Measurements from ENCODE around the gene CLDN2.

DNA sequence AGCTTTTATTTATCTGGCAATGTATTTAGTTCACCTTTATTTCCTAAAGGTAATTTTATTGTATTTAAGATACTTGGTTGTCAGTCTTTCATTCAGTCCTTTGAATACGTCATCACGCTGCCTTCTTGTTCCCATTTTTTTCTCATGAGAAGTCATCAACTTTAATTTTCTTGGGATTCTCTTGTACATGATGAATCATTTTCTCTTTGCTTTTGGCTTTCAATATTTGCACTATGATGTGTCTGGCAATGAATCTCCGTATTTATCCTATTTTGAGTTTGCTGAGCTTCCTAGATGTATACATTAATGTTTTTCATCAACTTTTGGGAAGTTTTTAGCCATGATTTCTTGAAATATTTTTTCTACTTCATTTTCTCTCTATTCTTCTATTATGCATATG lies 28.4 kb downstream of the CLDN2 start:
- TF ChIP-seq RFX5 (IDR thresholded peaks at IDR 0.05; ENCODE audit: low read depth, low read length) (no peak), LARP7 (IDR thresholded peaks at IDR 0.05) (no peak), RAD51 (IDR thresholded peaks at IDR 0.05) (no peak), JUND (IDR thresholded peaks at IDR 0.05; ENCODE audit: low read depth, low read length) (no peak), YY1 (IDR thresholded peaks at IDR 0.05; ENCODE audit: low read depth, low read length) (no peak), NR2C1 (IDR thresholded peaks at IDR 0.05) (no peak)
- TF ChIP-seq, protein P1, sequence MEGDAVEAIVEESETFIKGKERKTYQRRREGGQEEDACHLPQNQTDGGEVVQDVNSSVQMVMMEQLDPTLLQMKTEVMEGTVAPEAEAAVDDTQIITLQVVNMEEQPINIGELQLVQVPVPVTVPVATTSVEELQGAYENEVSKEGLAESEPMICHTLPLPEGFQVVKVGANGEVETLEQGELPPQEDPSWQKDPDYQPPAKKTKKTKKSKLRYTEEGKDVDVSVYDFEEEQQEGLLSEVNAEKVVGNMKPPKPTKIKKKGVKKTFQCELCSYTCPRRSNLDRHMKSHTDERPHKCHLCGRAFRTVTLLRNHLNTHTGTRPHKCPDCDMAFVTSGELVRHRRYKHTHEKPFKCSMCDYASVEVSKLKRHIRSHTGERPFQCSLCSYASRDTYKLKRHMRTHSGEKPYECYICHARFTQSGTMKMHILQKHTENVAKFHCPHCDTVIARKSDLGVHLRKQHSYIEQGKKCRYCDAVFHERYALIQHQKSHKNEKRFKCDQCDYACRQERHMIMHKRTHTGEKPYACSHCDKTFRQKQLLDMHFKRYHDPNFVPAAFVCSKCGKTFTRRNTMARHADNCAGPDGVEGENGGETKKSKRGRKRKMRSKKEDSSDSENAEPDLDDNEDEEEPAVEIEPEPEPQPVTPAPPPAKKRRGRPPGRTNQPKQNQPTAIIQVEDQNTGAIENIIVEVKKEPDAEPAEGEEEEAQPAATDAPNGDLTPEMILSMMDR (IDR thresholded peaks at IDR 0.05 in 2 of 3, conservative IDR thresholded peaks at IDR 0.05 in 1 of 3; ENCODE audit: control insufficient read depth in 2 of 3, extremely low read depth in 1 of 3, insufficient read depth in 1 of 3, low read depth in 3 of 3, low read length in 3 of 3), result no peak
- TF ChIP-seq, protein P2, sequence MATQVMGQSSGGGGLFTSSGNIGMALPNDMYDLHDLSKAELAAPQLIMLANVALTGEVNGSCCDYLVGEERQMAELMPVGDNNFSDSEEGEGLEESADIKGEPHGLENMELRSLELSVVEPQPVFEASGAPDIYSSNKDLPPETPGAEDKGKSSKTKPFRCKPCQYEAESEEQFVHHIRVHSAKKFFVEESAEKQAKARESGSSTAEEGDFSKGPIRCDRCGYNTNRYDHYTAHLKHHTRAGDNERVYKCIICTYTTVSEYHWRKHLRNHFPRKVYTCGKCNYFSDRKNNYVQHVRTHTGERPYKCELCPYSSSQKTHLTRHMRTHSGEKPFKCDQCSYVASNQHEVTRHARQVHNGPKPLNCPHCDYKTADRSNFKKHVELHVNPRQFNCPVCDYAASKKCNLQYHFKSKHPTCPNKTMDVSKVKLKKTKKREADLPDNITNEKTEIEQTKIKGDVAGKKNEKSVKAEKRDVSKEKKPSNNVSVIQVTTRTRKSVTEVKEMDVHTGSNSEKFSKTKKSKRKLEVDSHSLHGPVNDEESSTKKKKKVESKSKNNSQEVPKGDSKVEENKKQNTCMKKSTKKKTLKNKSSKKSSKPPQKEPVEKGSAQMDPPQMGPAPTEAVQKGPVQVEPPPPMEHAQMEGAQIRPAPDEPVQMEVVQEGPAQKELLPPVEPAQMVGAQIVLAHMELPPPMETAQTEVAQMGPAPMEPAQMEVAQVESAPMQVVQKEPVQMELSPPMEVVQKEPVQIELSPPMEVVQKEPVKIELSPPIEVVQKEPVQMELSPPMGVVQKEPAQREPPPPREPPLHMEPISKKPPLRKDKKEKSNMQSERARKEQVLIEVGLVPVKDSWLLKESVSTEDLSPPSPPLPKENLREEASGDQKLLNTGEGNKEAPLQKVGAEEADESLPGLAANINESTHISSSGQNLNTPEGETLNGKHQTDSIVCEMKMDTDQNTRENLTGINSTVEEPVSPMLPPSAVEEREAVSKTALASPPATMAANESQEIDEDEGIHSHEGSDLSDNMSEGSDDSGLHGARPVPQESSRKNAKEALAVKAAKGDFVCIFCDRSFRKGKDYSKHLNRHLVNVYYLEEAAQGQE (IDR thresholded peaks at IDR 0.05; ENCODE audit: low read depth, low read length), result no peak
